MM.1S (cell line): ENCODE results near the gene MYRF.
A peak's percentile ranks its signal among the peaks of the same experiment; 100 is the strongest.

Source experiments
- DNase-seq: peaks from one replicate; pipeline ENCODE4 v3.0.0-alpha.2; 2015
- H2AFZ ChIP-seq: fragments of 300-600 bp; sonication (generic); 2 replicates; pipeline ENCODE4 v1.6.0; 2016; ENCODE audit warnings: antibody characterized with exemption, low read length
- H3F3A ChIP-seq: fragments of 300-600 bp; sonication (generic); 2 replicates; pipeline ENCODE4 v1.6.1; 2016; ENCODE audit warnings: mild to moderate bottlenecking, antibody characterized with exemption, low read length, moderate library complexity, mixed read lengths; ENCODE audit not compliant: insufficient read depth
- H3K27ac ChIP-seq: fragments of 300-600 bp; sonication (generic); 2 replicates; pipeline ENCODE4 v1.5.1; 2016; ENCODE audit warnings: mild to moderate bottlenecking, low read length
- H3K27me3 ChIP-seq: fragments of 300-600 bp; sonication (generic); replicated peaks from 2 replicates; pipeline ENCODE4 v1.6.0; 2016; ENCODE audit warnings: low read length; ENCODE audit not compliant: insufficient read depth
- H3K36me3 ChIP-seq: fragments of 300-600 bp; sonication (generic); replicated peaks from 2 replicates; pipeline ENCODE4 v1.6.1; 2016; ENCODE audit warnings: mild to moderate bottlenecking, low read length, mixed read lengths; ENCODE audit not compliant: insufficient read depth
- H3K4me1 ChIP-seq: fragments of 300-600 bp; sonication (generic); 2 replicates; pipeline ENCODE4 v1.6.1; 2016; ENCODE audit warnings: low read length, mixed read lengths
- H3K4me2 ChIP-seq: fragments of 300-600 bp; sonication (generic); 2 replicates; pipeline ENCODE4 v1.6.0; 2016; ENCODE audit warnings: low read depth, low read length
- H3K4me3 ChIP-seq: fragments of 300-600 bp; sonication (generic); 2 replicates; pipeline ENCODE4 v1.5.1; 2016; ENCODE audit warnings: low read length, mixed read lengths
- H3K79me2 ChIP-seq: fragments of 300-600 bp; sonication (generic); 2 replicates; pipeline ENCODE4 v1.6.1; 2016; ENCODE audit warnings: mixed run types, low read length, mixed read lengths
- H3K9ac ChIP-seq: fragments of 300-600 bp; sonication (generic); 2 replicates; pipeline ENCODE4 v1.6.1; 2016; ENCODE audit warnings: low read length, mixed read lengths
- H3K9me2 ChIP-seq: fragments of 300-600 bp; sonication (generic); replicated peaks from 2 replicates; pipeline ENCODE4 v1.6.1; 2016; ENCODE audit warnings: mild to moderate bottlenecking, low read length, mixed read lengths; ENCODE audit not compliant: insufficient read depth
- H3K9me3 ChIP-seq: fragments of 300-600 bp; sonication (generic); replicated peaks from 2 replicates; pipeline ENCODE4 v1.6.1; 2016; ENCODE audit warnings: mild to moderate bottlenecking, low read length, mixed read lengths; ENCODE audit not compliant: insufficient read depth
- H4K20me1 ChIP-seq: fragments of 300-600 bp; sonication (generic); 2 replicates; pipeline ENCODE4 v1.6.1; 2016; ENCODE audit warnings: mild to moderate bottlenecking, low read length, moderate library complexity, mixed read lengths; ENCODE audit not compliant: insufficient read depth
- EZH2 ChIP-seq: fragments of 300-600 bp; sonication (generic); optimal IDR thresholded peaks from 2 replicates; pipeline ENCODE3; 2017; ENCODE audit warnings: low read depth, mild to moderate bottlenecking, antibody characterized with exemption, low read length, mixed read lengths
- EZH2phosphoT487 ChIP-seq: fragments of 300-600 bp; sonication (generic); IDR thresholded peaks from 2 replicates; pipeline ENCODE4 v1.6.1; 2018; ENCODE audit warnings: antibody characterized with exemption, low read length
- TF ChIP-seq, protein P1 (sequence below): fragments of 300-600 bp; sonication (generic); IDR thresholded peaks from 2 replicates; pipeline ENCODE4 v1.5.1; 2016; ENCODE audit warnings: antibody characterized with exemption, low read length, mixed read lengths

The MYRF gene

DNA sequence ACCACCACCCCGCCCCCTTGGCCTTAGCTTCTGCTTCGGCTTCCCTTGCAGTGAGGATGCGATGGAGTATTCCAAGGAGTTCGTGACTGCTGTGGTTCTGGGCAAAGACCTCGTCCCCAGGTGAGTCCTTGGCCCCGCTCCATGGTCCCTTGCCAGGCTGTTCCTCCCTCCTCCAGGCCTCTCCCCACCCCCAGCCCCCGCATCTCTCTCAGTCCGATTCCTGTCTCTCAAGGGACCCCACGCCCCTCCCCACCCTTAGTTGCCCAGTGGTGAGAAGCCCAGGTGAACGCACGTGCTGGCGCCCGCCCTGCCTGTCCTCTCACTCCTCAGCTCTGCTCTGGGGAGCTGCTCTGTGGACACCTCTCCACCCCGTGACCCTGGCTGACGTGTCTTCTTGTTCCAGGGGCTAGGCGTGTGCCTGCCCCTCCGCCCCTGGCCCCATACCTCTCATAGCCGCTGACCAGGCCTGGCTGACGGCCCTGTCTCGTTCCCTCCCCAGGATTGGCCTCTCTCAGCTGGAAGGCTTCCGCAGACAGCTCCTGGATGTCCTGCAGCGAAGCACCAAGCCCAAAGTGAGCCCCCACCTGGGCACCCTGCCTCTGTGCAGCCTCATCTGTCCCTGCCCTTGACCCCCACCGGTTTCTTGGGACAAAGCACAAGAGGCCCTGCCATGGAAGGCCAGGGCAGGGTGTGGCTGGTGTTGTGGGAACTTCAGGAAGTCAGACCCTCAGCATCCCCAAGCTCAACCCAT is 14.6 kb upstream of the MYRF start:
- DNase-seq: no peak
- Histone ChIP-seq H3K27ac (no peak overlapping the region), H3K79me2 (no peaks in the 10 kb centered on the region), H3K4me2 (no peak overlapping the region), H4K20me1 (no peaks in the 10 kb centered on the region), H3K36me3 (no peaks in the 10 kb centered on the region), H3K27me3 (peaks cover 72% of the 10 kb centered on the region), H3F3A (no peaks in the 10 kb centered on the region), H3K9me2 (no peaks in the 10 kb centered on the region), H3K4me1 (no peaks in the 10 kb centered on the region), H3K9me3 (no peaks in the 10 kb centered on the region), H3K4me3 (no peak overlapping the region), H2AFZ (no peak overlapping the region), H3K9ac (no peak overlapping the region)
- no peak for TF ChIP-seq EZH2
- TF ChIP-seq EZH2phosphoT487: no peak
- TF ChIP-seq, protein P1, sequence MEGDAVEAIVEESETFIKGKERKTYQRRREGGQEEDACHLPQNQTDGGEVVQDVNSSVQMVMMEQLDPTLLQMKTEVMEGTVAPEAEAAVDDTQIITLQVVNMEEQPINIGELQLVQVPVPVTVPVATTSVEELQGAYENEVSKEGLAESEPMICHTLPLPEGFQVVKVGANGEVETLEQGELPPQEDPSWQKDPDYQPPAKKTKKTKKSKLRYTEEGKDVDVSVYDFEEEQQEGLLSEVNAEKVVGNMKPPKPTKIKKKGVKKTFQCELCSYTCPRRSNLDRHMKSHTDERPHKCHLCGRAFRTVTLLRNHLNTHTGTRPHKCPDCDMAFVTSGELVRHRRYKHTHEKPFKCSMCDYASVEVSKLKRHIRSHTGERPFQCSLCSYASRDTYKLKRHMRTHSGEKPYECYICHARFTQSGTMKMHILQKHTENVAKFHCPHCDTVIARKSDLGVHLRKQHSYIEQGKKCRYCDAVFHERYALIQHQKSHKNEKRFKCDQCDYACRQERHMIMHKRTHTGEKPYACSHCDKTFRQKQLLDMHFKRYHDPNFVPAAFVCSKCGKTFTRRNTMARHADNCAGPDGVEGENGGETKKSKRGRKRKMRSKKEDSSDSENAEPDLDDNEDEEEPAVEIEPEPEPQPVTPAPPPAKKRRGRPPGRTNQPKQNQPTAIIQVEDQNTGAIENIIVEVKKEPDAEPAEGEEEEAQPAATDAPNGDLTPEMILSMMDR: 0 out of 2 replicates have a peak, but pooled peaks have one; percentile 14

- H3K4me1 ChIP-seq: no peaks in the 10 kb centered on the region
- no peak overlapping the region for H3K4me2 ChIP-seq
- TF ChIP-seq, protein P1: no peak
- no peak for TF ChIP-seq EZH2
- no peak for TF ChIP-seq EZH2phosphoT487
These were observed 13.7 kb upstream of the MYRF start for GRCh38 chr11:61738776-61739175.

GRCh38 chr11:61739413-61739812 is 13.0 kb upstream of the MYRF start:
- Histone ChIP-seq H3K36me3 (no peaks in the 10 kb centered on the region), H3K27me3 (peaks cover 85% of the 10 kb centered on the region), H3K27ac (no peak overlapping the region), H3K4me2 (no peak overlapping the region), H3K79me2 (no peaks in the 10 kb centered on the region), H3K9me3 (no peaks in the 10 kb centered on the region), H3K9ac (no peak overlapping the region), H3F3A (no peaks in the 10 kb centered on the region), H4K20me1 (no peaks in the 10 kb centered on the region), H3K9me2 (no peaks in the 10 kb centered on the region), H3K4me1 (no peaks in the 10 kb centered on the region), H2AFZ (no peak overlapping the region), H3K4me3 (no peak overlapping the region)
- TF ChIP-seq, protein P1: no peak
- TF ChIP-seq EZH2phosphoT487 (no peak), EZH2 (no peak)
- DNase-seq: no peak

More at GRCh38 chr11:61738776-61739175, 13.7 kb upstream of the MYRF start:
- no peak overlapping the region for H3K4me3 ChIP-seq
- no peaks in the 10 kb centered on the region for H3K9me3 ChIP-seq
- no peaks in the 10 kb centered on the region for H3K79me2 ChIP-seq
- no peaks in the 10 kb centered on the region for H3F3A ChIP-seq
- H2AFZ ChIP-seq: no peak overlapping the region
- peaks cover 81% of the 10 kb centered on the region for H3K27me3 ChIP-seq
- H3K9me2 ChIP-seq: no peaks in the 10 kb centered on the region
- no peak overlapping the region for H3K9ac ChIP-seq
- DNase-seq: no peak
- no peaks in the 10 kb centered on the region for H4K20me1 ChIP-seq
- no peak overlapping the region for H3K27ac ChIP-seq
- no peaks in the 10 kb centered on the region for H3K36me3 ChIP-seq
